Measurements from ENCODE around the gene SEPHS1.
A peak's percentile ranks its signal among the peaks of the same experiment; 100 is the strongest.

SEPHS1 gene

DNA sequence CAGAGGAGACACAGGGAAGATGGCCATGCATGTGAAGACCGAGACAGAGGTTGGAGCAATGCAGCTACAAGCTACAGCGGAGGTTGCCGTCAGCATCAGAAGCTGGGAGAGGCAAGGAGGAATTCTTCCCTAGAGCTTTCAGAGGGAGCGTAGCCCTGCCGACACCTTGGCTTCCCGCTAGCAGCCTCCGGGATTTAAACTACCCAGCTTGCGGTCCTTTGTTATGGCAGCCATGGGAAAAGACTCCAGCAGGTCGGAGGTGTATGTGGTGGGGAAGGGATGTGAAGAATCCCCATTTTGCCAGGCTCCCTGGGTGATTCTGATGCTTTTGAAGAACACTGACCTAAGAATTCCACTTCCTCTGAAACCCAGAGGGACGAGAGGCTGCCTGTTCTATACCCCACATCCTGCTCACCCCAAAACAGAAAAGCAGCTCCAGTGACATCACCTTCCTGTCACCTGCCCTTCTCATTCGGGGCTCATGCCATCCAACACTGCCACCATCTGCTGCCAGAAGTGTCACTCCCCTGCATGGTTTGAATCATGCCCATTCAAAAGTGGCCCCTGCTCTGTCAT is 3.3 kb upstream of the SEPHS1 start:
- DNase-seq (ENCODE audit: extremely low spot score), result no peak
- ChIA-PET CTCF (no interaction called here), POLR2A (no interaction called here)
- TF ChIP-seq BHLHE40 (IDR thresholded peaks at IDR 0.05; ENCODE audit: borderline replicate concordance), result no peak
- TF ChIP-seq, protein P1, sequence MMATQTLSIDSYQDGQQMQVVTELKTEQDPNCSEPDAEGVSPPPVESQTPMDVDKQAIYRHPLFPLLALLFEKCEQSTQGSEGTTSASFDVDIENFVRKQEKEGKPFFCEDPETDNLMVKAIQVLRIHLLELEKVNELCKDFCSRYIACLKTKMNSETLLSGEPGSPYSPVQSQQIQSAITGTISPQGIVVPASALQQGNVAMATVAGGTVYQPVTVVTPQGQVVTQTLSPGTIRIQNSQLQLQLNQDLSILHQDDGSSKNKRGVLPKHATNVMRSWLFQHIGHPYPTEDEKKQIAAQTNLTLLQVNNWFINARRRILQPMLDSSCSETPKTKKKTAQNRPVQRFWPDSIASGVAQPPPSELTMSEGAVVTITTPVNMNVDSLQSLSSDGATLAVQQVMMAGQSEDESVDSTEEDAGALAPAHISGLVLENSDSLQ (IDR thresholded peaks at IDR 0.05), result no peak
- no peak for TF ChIP-seq SP1 (IDR thresholded peaks at IDR 0.05)
- no peak for TF ChIP-seq FOXK2 (IDR thresholded peaks at IDR 0.05)
- TF ChIP-seq FOXA1 (IDR thresholded peaks at IDR 0.05), result no peak
- TF ChIP-seq TARDBP (IDR thresholded peaks at IDR 0.05), result no peak
- no peak for TF ChIP-seq NFRKB (IDR thresholded peaks at IDR 0.05)
- no peak for TF ChIP-seq CTBP1 (IDR thresholded peaks at IDR 0.05; ENCODE audit: borderline replicate concordance)
- no peak for TF ChIP-seq FOXM1 (IDR thresholded peaks at IDR 0.05; ENCODE audit: borderline replicate concordance)
- TF ChIP-seq L3MBTL2 (conservative IDR thresholded peaks at IDR 0.05), result no peak
- no peak for TF ChIP-seq LEF1 (IDR thresholded peaks at IDR 0.05; ENCODE audit: borderline replicate concordance)
- TF ChIP-seq ZNF384 (IDR thresholded peaks at IDR 0.05), result no peak

DNA sequence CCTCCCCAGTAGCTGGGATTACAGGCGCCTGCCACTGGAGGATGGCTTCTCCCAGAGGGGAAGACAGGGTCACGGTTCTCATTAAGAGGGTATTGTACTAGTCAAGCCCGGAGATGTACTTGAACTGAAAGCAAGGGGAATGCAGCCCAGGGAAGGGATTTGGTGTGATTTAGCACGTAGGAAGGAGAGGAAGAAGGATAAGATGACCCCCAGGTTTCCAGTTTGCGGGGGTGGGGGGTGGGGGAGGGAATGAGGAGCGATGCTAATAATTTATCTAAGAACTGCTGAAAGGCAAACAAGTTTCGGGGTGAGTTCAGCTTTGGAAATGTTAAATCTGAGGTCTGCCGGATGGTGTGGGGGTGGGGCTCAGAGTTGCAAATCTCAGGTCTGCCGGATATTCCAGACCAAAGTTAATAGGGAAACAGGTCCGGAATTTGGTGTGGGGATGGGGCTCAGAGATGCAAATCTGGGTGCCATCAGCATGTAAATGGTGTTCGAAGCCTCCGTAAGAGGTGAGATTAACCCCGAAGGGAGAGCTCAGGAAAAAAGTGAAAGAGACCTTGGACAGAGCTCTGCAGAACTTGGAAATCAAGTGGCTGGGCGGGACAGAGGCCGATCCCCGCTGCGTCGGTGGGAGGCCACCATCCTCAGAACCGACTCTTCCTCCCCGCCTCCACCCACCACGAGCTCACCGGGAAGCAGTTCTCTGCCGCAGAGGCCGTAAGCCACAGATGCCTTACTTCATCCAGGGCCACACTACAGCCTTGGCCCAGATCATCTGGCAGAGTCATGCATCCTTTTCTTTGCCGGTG is 1.6 kb upstream of the SEPHS1 start:
- ChIA-PET POLR2A (interaction anchor here (0.7 to 1.3 kb wide), 3 partner anchors 13 to 39 kb away, joined by 3 to 6 read pairs (median 3); no protein-coding TSS in a partner anchor), CTCF (interaction anchor here (1.1 to 1.4 kb wide), 3 partner anchors 23 to 265 kb away, joined by 3 to 4 read pairs (median 4); no protein-coding TSS in a partner anchor)
- peak; percentile 58 for DNase-seq (ENCODE audit: extremely low spot score)
- TF ChIP-seq L3MBTL2 (conservative IDR thresholded peaks at IDR 0.05) (peak; percentile 5; the same call in 1 of the 2 replicates), FOXM1 (IDR thresholded peaks at IDR 0.05; ENCODE audit: borderline replicate concordance) (no peak)

DNA sequence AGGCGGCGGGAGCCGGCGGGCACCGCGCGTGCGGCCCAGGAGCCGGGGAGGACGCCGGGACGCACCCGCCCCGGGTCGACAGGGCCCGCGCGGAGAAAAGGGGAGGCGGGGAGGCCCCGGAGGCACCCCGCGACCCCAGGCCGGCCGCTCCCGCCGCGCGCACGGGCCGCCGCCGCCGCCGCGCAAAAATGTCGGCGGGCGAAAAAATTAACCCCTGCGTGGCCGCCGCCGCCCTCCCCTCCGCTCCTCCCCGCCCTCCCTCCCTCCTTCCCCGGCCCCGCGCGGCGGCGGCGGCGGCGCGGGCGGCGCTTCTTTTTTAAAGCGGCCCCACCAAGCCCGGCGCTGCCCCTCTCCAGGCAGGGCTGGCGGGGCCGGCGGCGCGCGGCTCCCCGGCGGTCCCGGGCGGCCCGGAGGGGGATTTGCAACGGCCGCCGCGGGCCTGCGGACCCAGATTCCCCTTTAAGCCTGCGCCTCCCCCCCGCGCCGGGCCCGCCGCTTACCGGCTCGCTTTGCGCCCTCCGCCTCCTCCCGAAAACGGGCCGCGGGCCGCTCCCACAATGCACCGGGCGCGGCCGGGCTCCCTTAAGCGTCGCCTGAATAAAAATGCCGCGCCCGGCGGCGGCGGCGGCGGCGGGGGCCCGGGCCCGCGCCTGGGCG is 465 bp downstream of the SEPHS1 start:
- ChIA-PET POLR2A (no interaction called here), CTCF (no interaction called here)
- TF ChIP-seq SP1 (IDR thresholded peaks at IDR 0.05) (no peak), ZNF384 (IDR thresholded peaks at IDR 0.05) (no peak), LEF1 (IDR thresholded peaks at IDR 0.05; ENCODE audit: borderline replicate concordance) (peak; percentile 61; the same call in 1 of the 2 replicates), FOXM1 (IDR thresholded peaks at IDR 0.05; ENCODE audit: borderline replicate concordance) (peak; percentile 4; the same call in 1 of the 2 replicates)
- peak; percentile 63 for DNase-seq (ENCODE audit: extremely low spot score)

DNA sequence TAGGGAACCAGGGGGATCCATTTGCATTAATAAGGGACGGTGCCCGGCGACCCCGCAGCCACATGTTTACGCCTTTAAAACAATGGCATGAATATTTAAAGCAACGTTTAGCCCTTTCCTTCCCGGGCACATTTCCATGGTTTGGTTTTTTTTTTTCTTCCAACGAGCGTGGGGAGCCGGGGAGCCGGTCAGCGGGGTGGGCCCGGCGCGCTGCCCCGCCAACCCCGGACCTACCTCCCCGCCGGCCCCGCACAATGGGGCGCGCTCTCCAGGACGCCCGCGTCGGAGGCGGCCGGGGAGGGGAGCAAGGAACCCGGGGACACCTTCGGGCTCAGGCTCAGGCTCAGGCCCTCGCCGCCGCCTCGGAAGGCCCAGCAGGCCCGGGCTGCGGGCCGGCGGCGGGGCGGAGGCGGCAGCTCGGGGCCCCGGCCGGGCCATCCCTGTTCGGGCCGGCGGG is 1.0 kb downstream of the SEPHS1 start:
- ChIA-PET CTCF (no interaction called here), POLR2A (no interaction called here)
- TF ChIP-seq FOXM1 (IDR thresholded peaks at IDR 0.05; ENCODE audit: borderline replicate concordance) (no peak), HDGF (IDR thresholded peaks at IDR 0.05; ENCODE audit: borderline replicate concordance) (no peak), L3MBTL2 (conservative IDR thresholded peaks at IDR 0.05) (no peak), ARNT (IDR thresholded peaks at IDR 0.05) (no peak), BHLHE40 (IDR thresholded peaks at IDR 0.05; ENCODE audit: borderline replicate concordance) (no peak)
- TF ChIP-seq, protein P1 (IDR thresholded peaks at IDR 0.05), result no peak
- no peak for DNase-seq (ENCODE audit: extremely low spot score)

DNA sequence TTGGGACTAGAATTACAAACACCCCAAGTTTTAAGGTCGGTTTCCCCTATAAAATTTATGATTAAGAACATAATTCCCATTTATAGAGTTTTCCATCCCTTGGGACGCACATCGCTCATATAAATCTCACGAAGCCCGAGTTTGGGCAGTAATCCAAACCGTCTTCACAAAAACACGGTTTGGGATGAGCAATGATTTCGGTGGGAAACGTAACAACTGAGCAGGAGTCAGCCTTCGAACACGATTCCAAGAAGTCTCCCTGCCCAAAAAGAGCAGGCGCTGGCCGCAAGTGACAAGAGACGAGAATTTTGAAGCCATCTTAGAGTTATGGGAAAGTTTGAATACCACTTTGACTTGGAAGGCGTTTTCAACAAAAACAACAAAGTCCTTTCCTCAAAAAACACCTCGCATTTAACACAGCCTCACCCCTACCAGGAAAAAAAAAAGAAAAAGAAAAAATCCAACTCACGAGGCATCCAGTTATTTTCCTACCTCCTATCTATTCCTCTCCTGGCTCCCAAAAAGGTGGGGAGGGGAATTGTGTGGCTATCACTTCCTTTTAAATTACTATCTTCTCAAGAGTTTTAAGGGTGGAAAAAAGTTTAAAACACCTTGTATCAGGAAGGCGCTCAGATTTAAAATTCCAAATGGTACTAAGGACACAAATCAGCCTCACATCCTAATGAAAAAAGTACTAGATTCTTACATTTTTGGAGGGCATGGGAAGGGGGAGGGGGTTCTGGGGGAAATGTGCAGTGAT is 1.6 kb downstream of the SEPHS1 start:
- DNase-seq (ENCODE audit: extremely low spot score), result no peak
- ChIA-PET CTCF (no interaction called here), POLR2A (no interaction called here)
- TF ChIP-seq, protein P1 (IDR thresholded peaks at IDR 0.05), result no peak
- TF ChIP-seq ARNT (IDR thresholded peaks at IDR 0.05) (no peak), LEF1 (IDR thresholded peaks at IDR 0.05; ENCODE audit: borderline replicate concordance) (no peak), L3MBTL2 (conservative IDR thresholded peaks at IDR 0.05) (peak; percentile 73), HDGF (IDR thresholded peaks at IDR 0.05; ENCODE audit: borderline replicate concordance) (no peak), SUZ12 (IDR thresholded peaks at IDR 0.05) (no peak)
